GM04504 (cell line): Measurements from ENCODE around the gene SUPT4H1.

Source experiments
- DNase-seq: peaks from one replicate; pipeline ENCODE4 v3.0.0-alpha.2; 2012; ENCODE audit warnings: low read depth

The SUPT4H1 gene

GRCh38 chr17:58303971-58304749 lies 47.8 kb downstream of the SUPT4H1 start:
- DNase-seq, result no peak

GRCh38 chr17:58302919-58303585 lies 48.9 kb downstream of the SUPT4H1 start:
- DNase-seq, result no peak

- DNase-seq, result no peak
These were observed 49.7 kb downstream of the SUPT4H1 start for GRCh38 chr17:58302171-58302918.

GRCh38 chr17:58301504-58302150 lies 50.4 kb downstream of the SUPT4H1 start:
- DNase-seq, result no peak

GRCh38 chr17:58300336-58300735 lies 51.7 kb downstream of the SUPT4H1 start:
- DNase-seq, result no peak
